OCI-LY3 (cell line): ENCODE data around the gene NT5DC4.

Experiments used
- H2AFZ ChIP-seq: fragments of 200-600, 300-600 bp; shearing (Covaris generic); 2 replicates; pipeline ENCODE4 v1.6.0; 2014; ENCODE audit warnings: antibody characterized with exemption, low read depth, low read length
- H3K27ac ChIP-seq: fragments of 200-600, 300-600 bp; sonication (generic); 2 replicates; pipeline ENCODE4 v1.5.1; 2014; ENCODE audit warnings: mild to moderate bottlenecking, low read length, moderate library complexity, mixed read lengths
- H3K27me3 ChIP-seq: fragments of 200-600, 300-600 bp; sonication (generic); 2 replicates; pipeline ENCODE4 v1.6.1; 2014; ENCODE audit warnings: low read depth, low read length, mixed read lengths
- H3K36me3 ChIP-seq: fragments of 200-600, 300-600 bp; sonication (generic); replicated peaks from 2 replicates; pipeline ENCODE3; 2014; ENCODE audit warnings: low read depth, low read length, mixed read lengths
- H3K4me1 ChIP-seq: fragments of 300-600, 200-600 bp; sonication (generic); 2 replicates; pipeline ENCODE4 v1.6.1; 2014; ENCODE audit warnings: low read length, mixed read lengths
- H3K4me2 ChIP-seq: fragments of 200-600, 300-600 bp; sonication (generic); 2 replicates; pipeline ENCODE4 v1.6.1; 2014; ENCODE audit warnings: low read length, mixed read lengths
- H3K4me3 ChIP-seq: fragments of 300-600, 200-600 bp; sonication (generic); 2 replicates; pipeline ENCODE4 v1.5.1; 2014; ENCODE audit warnings: antibody characterized with exemption, mild to moderate bottlenecking, low read length, moderate library complexity
- H3K79me2 ChIP-seq: fragments of 300-600, 200-600 bp; shearing (Covaris generic); 2 replicates; pipeline ENCODE4 v1.6.1; 2014; ENCODE audit warnings: mild to moderate bottlenecking, low read length, mixed read lengths
- H3K9ac ChIP-seq: fragments of 300-600, 200-600 bp; shearing (Covaris generic); 2 replicates; pipeline ENCODE4 v1.6.0; 2014; ENCODE audit warnings: mild to moderate bottlenecking, low read length, moderate library complexity
- H3K9me3 ChIP-seq: fragments of 200-600, 300-600 bp; shearing (Covaris generic); 2 replicates; pipeline ENCODE4 v1.6.1; 2014; ENCODE audit warnings: low read length, mixed read lengths; ENCODE audit not compliant: insufficient read depth
- H4K20me1 ChIP-seq: fragments of 200-600, 300-600 bp; sonication (generic); 2 replicates; pipeline ENCODE4 v1.6.1; 2016; ENCODE audit warnings: low read length, mixed read lengths; ENCODE audit not compliant: insufficient read depth
- CTCF ChIP-seq: fragments of 200-600, 300-600 bp; sonication (generic); IDR thresholded peaks from 2 replicates; pipeline ENCODE4 v1.5.1; 2014; ENCODE audit warnings: antibody characterized with exemption, low read length, low read depth
- EZH2phosphoT487 ChIP-seq: fragments of 200-600 bp; shearing (Covaris generic); IDR thresholded peaks from 2 replicates; pipeline ENCODE4 v1.6.1; 2018; ENCODE audit warnings: antibody characterized with exemption, mixed run types, low read depth

NT5DC4 gene

DNA sequence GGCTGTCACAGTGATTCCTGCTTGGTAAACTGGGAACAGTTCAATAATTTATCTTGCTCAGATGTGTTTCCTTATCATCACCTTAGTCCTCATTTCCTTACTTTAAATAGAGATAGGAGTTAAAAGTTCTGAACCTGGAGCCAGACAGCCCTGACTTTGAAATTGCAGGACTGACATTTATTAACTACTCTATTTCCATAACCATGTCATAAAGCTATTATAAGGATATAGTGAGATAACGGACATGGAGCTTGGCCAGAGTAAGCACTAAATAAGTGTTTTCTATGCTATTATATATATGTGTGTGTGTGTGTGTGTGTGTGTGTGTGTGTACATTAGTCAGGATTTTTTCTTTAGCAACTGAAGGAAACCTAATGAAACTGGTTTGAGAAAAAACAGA lies 13.1 kb downstream of the NT5DC4 start:
- Histone ChIP-seq H3K9me3 (no peaks in the 10 kb centered on the region), H3K9ac (no peak overlapping the region), H3K27ac (no peak overlapping the region), H3K27me3 (no peaks in the 10 kb centered on the region), H3K4me1 (no peaks in the 10 kb centered on the region), H3K4me2 (no peak overlapping the region), H3K36me3 (peaks cover 15% of the 10 kb centered on the region), H3K79me2 (no peaks in the 10 kb centered on the region), H3K4me3 (no peak overlapping the region), H4K20me1 (no peaks in the 10 kb centered on the region), H2AFZ (no peak overlapping the region)
- TF ChIP-seq CTCF, result no peak
- no peak for TF ChIP-seq EZH2phosphoT487

DNA sequence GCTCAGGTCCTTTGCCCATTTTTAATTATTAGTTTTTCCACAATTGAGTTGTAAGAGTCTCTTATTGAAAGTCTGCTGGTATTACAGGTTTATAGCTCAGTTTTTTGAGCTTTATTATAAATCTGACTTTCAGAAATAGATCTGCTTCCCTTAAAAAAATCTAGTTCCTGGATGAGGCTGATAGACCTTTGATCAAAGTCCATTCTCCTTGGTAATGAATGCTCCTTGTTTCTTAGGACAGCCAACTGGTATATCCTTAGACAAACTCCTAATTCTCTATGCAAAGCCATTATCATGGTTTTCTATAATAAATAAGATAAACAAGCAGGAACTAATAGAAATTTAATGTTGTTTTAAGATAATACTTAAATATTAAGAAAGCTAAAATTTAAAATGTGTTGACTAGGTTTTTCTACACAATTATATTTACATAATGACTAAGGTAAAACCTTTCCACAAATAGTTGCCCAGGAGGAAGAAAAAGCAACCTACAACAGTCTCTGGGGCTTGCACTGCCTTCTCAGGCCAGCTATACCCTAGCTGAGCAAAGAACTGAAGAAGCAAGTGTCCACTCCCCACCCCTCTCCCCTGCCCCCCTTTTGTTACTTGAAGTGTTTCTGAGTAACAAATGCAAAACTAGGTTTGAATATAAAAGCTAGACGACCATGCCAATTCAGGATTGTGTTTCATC lies 16.9 kb downstream of the NT5DC4 start:
- Histone ChIP-seq H4K20me1 (no peaks in the 10 kb centered on the region), H3K9ac (no peak overlapping the region), H3K9me3 (no peaks in the 10 kb centered on the region), H3K4me2 (no peak overlapping the region), H3K27ac (no peak overlapping the region), H3K79me2 (no peaks in the 10 kb centered on the region), H3K4me1 (no peaks in the 10 kb centered on the region), H2AFZ (no peak overlapping the region), H3K4me3 (no peak overlapping the region), H3K36me3 (peaks cover 46% of the 10 kb centered on the region), H3K27me3 (no peaks in the 10 kb centered on the region)
- TF ChIP-seq CTCF, result no peak
- no peak for TF ChIP-seq EZH2phosphoT487

- Histone ChIP-seq H3K4me3 (no peak overlapping the region), H2AFZ (no peak overlapping the region), H3K4me2 (no peak overlapping the region), H3K9ac (no peak overlapping the region), H4K20me1 (no peaks in the 10 kb centered on the region), H3K36me3 (peaks cover 56% of the 10 kb centered on the region), H3K79me2 (no peaks in the 10 kb centered on the region), H3K27me3 (no peaks in the 10 kb centered on the region), H3K9me3 (no peaks in the 10 kb centered on the region), H3K27ac (no peak overlapping the region), H3K4me1 (no peaks in the 10 kb centered on the region)
- no peak for TF ChIP-seq CTCF
Measured at GRCh38 chr2:112740527-112740926, 19.7 kb downstream of the NT5DC4 start.

- H3K36me3 ChIP-seq, result peaks cover 54% of the 10 kb centered on the region
- H3K27me3 ChIP-seq, result no peaks in the 10 kb centered on the region
- H3K4me1 ChIP-seq, result no peaks in the 10 kb centered on the region
- no peak for TF ChIP-seq EZH2phosphoT487
- TF ChIP-seq CTCF, result peak; percentile 93
- H3K4me3 ChIP-seq, result no peak overlapping the region
- H4K20me1 ChIP-seq, result 0 out of 2 replicates have a peak, but pooled peaks cover 4% of the 10 kb centered on the region
- peaks cover 5% of the 10 kb centered on the region; the same call in 1 of the 2 replicates for H3K79me2 ChIP-seq
- no peaks in the 10 kb centered on the region for H3K9me3 ChIP-seq
- no peak overlapping the region for H3K9ac ChIP-seq
- no peak overlapping the region for H2AFZ ChIP-seq
- no peak overlapping the region for H3K27ac ChIP-seq
- H3K4me2 ChIP-seq, result no peak overlapping the region
Measured at GRCh38 chr2:112749755-112750559, 29.1 kb downstream of the NT5DC4 start.
